Measurements from ENCODE around the gene GLP1R. TPM values are rescaled to one million over a fixed set of nuclear protein-coding genes. Genes with fewer than 3 reads are reported as not detected.

GLP1R gene
- total RNA-seq, 1 experiment from 2014 or later, result not detected

GRCh38 chr6:39016839-39017546 lies 31.6 kb upstream of the GLP1R start:
- Histone ChIP-seq H3K4me1 (ENCODE audit: control insufficient read depth, insufficient read depth, low read length) (no peaks in the 10 kb centered on the region), H3K27me3 (ENCODE audit: control insufficient read depth, insufficient read depth, low read length) (peaks cover 3% of the 10 kb centered on the region), H3K9me3 (ENCODE audit: control insufficient read depth, insufficient read depth, low read depth, low read length) (no peaks in the 10 kb centered on the region), H3K27ac (ENCODE audit: low read length) (no peak overlapping the region), H3K4me3 (ENCODE audit: low read depth in 2 of 2, low read length in 2 of 2) (no peak overlapping the region), H3K36me3 (ENCODE audit: control insufficient read depth, insufficient read depth, low read length) (no peaks in the 10 kb centered on the region)
- no TSS peak for BruUV-seq (replicated peaks)
- CTCF ChIA-PET, result no interaction called here
- DNase-seq (ENCODE audit: low read depth, low spot score), result no peak
- intact Hi-C loops (cut with micrococcal nuclease; ENCODE audit: unreplicated experiment), result no loop called here
- TF ChIP-seq REST (IDR thresholded peaks at IDR 0.05; ENCODE audit: insufficient read depth in 1 of 2, low read depth in 2 of 2, low read length in 1 of 2) (no peak), POLR2AphosphoS5 (IDR thresholded peaks at IDR 0.05; ENCODE audit: low read depth, low read length) (no peak), SIN3A (IDR thresholded peaks at IDR 0.05; ENCODE audit: borderline replicate concordance, insufficient read depth, low read depth, low read length) (no peak), TCF7L2 (IDR thresholded peaks at IDR 0.05; ENCODE audit: low read depth, low read length) (no peak)
- POLR2A ChIA-PET, result no interaction called here
- ATAC-seq, result no peak
- in situ Hi-C loops (cut with HindIII; ENCODE audit: low pct_unique_long_range_greater_than_20kb, low sequenced_read_pairs), result no loop called here

GRCh38 chr6:39017547-39017880 lies 31.1 kb upstream of the GLP1R start:
- Histone ChIP-seq H3K27me3 (ENCODE audit: control insufficient read depth, insufficient read depth, low read length) (peaks cover 3% of the 10 kb centered on the region; the same call in 1 of the 2 replicates), H3K9me3 (ENCODE audit: control insufficient read depth, insufficient read depth, low read depth, low read length) (no peaks in the 10 kb centered on the region), H3K4me3 (ENCODE audit: low read depth in 2 of 2, low read length in 2 of 2) (no peak overlapping the region), H3K4me1 (ENCODE audit: control insufficient read depth, insufficient read depth, low read length) (no peaks in the 10 kb centered on the region), H3K27ac (ENCODE audit: low read length) (no peak overlapping the region), H3K36me3 (ENCODE audit: control insufficient read depth, insufficient read depth, low read length) (no peaks in the 10 kb centered on the region)
- POLR2A ChIA-PET, result no interaction called here
- TF ChIP-seq REST (IDR thresholded peaks at IDR 0.05; ENCODE audit: insufficient read depth in 1 of 2, low read depth in 2 of 2, low read length in 1 of 2), result no peak
- no peak for TF ChIP-seq CTCF (IDR thresholded peaks at IDR 0.05)
- no peak for TF ChIP-seq SIN3A (IDR thresholded peaks at IDR 0.05; ENCODE audit: borderline replicate concordance, insufficient read depth, low read depth, low read length)
- TF ChIP-seq TCF7L2 (IDR thresholded peaks at IDR 0.05; ENCODE audit: low read depth, low read length), result no peak
- TF ChIP-seq POLR2AphosphoS5 (IDR thresholded peaks at IDR 0.05; ENCODE audit: low read depth, low read length), result no peak
- DNase-seq (ENCODE audit: low read depth, low spot score) (no peak), ATAC-seq (no peak)
- in situ Hi-C loops (cut with HindIII; ENCODE audit: low pct_unique_long_range_greater_than_20kb, low sequenced_read_pairs), result no loop called here
- intact Hi-C loops (cut with micrococcal nuclease; ENCODE audit: unreplicated experiment), result no loop called here
- CTCF ChIA-PET, result no interaction called here
- no TSS peak for BruUV-seq (replicated peaks)

Measured in Panc1 (cell line).